H7 (cell line): ENCODE results near the gene OSCP1. TPM values are rescaled to one million over a fixed set of nuclear protein-coding genes. Genes with fewer than 3 reads are reported as not detected.

Source experiments
- DNase-seq: peaks from one replicate; pipeline ENCODE4 v3.0.0; 2012
- H3K27me3 ChIP-seq: 2 replicates; pipeline ENCODE4 v1.6.0; 2011; ENCODE audit warnings: mild to moderate bottlenecking, low read length; ENCODE audit not compliant: control insufficient read depth, insufficient read depth
- H3K36me3 ChIP-seq: replicated peaks from 2 replicates; pipeline ENCODE4 v1.5.1; 2011; ENCODE audit warnings: low read length; ENCODE audit not compliant: control insufficient read depth, insufficient read depth
- H3K4me3 ChIP-seq: 2 replicates; pipeline ENCODE4 v1.5.1; 2011; ENCODE audit warnings: low read depth, mild to moderate bottlenecking, control low read depth, low read length, moderate library complexity; ENCODE audit not compliant: insufficient read depth
- total RNA-seq: library from RNA; depleted of rRNA; stranded (reverse); fragments of >200 nt; shearing (Covaris generic); gene quantifications from 2 replicates; pipeline ENCODE4 v1.2.3, GENCODE V29; 2014

OSCP1 gene
- total RNA-seq, 1 experiment from 2014 or later, result 4.6 TPM

DNA sequence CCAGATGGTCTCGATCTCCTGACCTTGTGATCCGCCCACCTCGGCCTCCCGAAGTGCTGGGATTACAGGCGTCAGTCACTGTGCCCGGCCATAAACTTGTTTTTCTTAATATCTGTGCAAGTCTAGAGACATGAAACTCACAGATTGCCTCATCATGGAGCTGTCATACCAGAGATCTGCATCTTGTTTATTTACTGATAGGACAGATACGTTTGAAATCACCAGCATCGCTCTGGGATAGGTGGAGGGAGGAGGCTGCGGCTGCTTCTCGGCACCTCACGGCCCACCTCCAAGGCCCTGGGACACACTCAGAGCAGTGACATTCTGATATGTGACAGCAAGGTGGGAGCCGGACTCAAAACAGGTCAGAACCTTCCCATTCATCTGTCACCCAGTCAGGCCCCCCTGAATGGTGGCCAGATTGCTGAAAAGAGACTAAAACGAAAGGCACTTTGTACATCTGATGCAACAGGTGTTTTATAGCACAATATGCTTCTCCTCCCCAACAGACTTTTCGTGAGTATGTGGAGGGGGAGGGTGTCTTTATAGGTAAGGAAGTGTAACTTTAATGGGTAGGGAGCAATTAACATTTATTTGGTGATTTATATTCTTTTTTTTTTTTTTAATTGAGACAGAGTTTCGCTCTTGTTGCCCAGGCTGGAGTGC lies 34.5 kb downstream of the OSCP1 start:
- DNase-seq, result no peak
- Histone ChIP-seq H3K36me3 (no peaks in the 10 kb centered on the region), H3K27me3 (no peaks in the 10 kb centered on the region), H3K4me3 (no peak overlapping the region)

- Histone ChIP-seq H3K27me3 (no peaks in the 10 kb centered on the region), H3K4me3 (no peak overlapping the region), H3K36me3 (no peaks in the 10 kb centered on the region)
- no peak for DNase-seq
Measured at GRCh38 chr1:36414384-36414783, 35.9 kb downstream of the OSCP1 start.

- Histone ChIP-seq H3K36me3 (peaks cover 2% of the 10 kb centered on the region), H3K27me3 (no peaks in the 10 kb centered on the region), H3K4me3 (no peak overlapping the region)
- DNase-seq, result peak; percentile 43
Measured at GRCh38 chr1:36411674-36412648, 38.3 kb downstream of the OSCP1 start.

DNA sequence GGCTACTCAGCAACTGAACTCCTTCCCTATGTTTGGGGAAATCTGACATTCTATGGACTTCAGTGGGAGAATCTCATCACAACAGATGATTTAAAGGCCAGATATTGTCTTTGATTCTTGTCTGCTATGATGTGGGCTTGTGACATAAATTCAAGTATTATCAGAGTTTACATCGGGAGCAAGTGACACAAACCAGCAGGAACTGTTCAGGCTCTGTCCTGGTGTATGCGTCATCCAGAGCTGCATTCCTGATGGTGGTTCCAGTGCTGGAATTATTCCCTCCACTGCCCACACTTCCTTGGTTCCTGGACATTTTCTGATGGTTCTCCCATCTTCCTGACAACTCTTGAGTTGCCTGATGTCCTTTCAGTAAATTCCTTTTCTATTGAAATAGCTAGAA lies 41.8 kb downstream of the OSCP1 start:
- Histone ChIP-seq H3K27me3 (no peaks in the 10 kb centered on the region), H3K4me3 (no peak overlapping the region), H3K36me3 (peaks cover 2% of the 10 kb centered on the region)
- DNase-seq, result no peak

DNA sequence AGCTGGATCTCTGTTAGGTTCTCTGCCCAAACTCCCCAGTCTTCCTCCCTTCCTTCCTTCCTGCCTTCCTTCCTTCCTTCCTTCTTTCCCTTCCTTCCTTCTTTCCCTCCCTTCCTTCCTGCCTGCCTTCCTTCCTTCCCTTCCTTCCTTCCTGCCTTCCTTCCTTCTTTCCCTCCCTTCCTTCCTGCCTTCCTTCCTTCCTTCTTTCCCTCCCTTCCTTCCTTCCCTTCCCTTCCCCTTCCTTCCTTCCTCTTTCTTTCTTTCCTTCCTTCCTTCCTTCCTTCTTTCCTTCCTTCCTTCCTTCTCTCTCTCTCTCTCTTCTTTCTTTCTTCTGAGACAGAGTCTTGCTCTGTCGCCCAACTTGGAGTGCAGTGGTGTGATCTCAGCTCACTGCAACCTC lies 43.8 kb downstream of the OSCP1 start:
- H3K27me3 ChIP-seq, result no peaks in the 10 kb centered on the region
- no peak for DNase-seq
- H3K4me3 ChIP-seq, result no peak overlapping the region
- H3K36me3 ChIP-seq, result peaks cover 2% of the 10 kb centered on the region

GRCh38 chr1:36402504-36402890 lies 47.8 kb downstream of the OSCP1 start:
- Histone ChIP-seq H3K27me3 (no peaks in the 10 kb centered on the region), H3K4me3 (no peak overlapping the region), H3K36me3 (peaks cover 1% of the 10 kb centered on the region)
- DNase-seq, result no peak

DNA sequence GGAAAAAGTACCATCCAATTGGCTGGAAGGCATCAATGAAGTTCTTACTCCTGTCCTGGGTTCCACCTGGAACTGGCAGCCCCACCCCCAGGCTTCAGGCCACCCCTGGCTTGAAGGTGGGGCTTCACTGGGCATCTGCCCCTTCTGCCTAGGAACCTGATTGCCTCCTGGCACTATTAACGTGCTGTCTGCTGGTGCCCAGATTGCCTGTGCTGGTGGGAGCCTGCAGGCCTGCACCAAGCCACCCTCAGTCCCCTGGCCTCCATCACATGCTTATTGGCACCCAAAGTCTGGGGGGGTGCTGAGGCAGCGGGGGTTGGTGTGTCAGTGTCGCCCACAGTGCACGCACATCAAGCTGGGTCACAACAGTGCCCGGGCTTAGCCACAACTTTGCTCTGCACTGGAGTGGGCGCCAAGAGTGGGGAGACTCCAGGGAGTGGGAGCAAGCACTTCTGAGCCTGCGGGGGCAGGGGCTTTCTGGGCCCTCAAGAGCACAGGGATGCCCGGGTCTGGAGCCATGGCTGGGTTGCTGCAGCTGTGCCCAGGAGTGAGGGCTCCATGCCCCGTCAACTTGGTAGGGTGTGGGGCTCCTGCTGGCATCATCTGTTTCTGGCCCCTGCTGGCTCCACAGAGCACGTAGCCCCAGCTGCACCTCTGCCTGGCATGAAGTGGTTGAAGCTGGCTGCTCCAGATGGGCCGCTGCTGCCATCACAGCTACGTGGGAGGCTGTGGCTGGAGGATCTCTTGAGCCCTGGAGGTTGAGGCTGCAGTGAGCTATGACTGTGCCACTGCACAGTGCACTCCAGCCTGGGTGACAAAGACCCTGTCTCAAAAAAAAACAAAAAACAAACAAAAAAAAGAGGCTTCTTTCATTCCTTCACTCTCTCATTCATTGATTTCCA lies 48.4 kb downstream of the OSCP1 start:
- Histone ChIP-seq H3K4me3 (peak overlapping the region; percentile 63), H3K36me3 (no peaks in the 10 kb centered on the region), H3K27me3 (no peaks in the 10 kb centered on the region)
- no peak for DNase-seq

DNA sequence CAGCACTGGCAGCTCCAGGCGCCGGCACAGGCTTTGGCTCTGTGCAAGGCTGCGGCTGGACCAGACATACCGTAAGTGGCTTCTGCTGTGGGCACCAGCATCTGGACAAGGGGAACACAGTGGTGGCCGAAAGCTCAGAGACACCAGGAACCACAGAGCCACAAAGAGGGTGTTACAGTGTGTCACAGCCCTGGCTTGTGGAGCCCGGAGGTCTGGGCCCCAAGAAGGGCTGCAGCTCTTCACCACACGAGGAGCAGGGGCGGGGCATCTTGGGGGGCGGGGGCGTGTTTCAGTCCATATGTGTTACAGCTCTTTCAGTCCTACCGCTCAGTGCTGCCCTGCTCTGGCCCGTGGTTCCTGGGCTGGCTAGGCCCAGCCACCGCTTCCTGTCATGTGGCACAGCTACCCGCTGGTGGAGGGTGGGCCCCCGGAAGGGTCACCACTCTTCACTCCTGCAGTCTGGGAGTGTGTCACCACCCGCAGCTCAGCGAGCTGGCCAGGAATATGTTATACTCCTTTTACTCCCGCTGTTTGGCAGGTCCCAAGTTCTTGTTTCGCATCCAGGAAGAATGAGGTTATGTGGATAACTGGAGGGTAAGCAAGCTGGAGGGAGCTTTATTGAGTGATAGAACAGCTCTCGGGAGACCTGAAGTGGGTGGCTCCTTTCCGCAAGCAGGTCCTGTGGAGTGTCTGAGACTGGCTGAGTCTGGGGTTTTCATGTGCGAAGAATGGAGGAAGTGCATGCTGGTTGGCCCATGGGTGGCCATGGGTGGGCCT lies 49.2 kb downstream of the OSCP1 start:
- DNase-seq, result peak; percentile 92
- Histone ChIP-seq H3K36me3 (no peaks in the 10 kb centered on the region), H3K27me3 (no peaks in the 10 kb centered on the region), H3K4me3 (peak overlapping the region; percentile 63)

DNA sequence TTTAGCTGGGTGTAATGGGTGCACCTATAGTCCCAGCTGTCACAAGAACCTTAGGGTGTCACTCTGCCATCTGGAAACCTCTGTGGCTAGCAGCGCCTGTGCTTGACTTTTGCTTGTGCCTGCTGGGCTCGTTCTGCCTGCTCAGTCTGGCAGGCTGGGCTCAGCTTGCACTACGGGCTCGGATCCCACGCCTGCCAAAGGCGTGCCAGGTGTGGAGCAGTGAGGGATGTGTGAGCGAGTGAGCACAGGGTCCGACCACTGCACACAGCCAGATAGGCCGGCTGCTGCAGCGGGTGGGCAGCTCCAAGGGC lies 49.8 kb downstream of the OSCP1 start:
- DNase-seq, result peak; percentile 34
- Histone ChIP-seq H3K4me3 (peak overlapping the region; percentile 42), H3K36me3 (no peaks in the 10 kb centered on the region), H3K27me3 (no peaks in the 10 kb centered on the region)

DNA sequence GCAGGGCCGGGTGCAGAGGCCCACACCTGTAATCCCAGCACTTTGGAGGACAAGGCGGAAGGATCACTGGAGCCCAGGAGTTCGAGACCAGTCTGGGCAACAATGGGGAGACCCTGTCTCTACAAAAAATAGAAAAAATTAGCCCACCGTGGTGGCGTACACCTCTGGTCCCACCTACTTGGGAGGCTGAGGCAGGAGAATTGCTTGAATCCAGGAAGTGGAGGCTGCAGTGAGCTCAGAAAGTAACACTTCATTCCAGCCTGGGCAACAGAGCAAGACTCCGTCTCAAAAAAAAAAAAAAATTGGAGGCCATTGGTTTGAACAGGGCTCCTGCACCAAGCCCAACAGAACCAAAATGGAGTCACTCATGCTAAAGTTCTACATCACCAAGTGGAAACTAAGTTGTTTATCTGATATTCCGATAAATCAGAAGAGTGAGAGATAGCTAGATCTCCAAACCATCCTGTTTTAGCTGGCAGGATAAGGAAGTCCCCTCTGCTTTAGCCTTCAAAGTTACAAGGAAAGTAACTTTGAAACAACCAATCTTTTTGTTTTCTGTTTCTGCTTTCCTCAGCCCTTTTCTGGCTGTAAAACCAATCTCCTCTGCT lies 51.8 kb downstream of the OSCP1 start:
- Histone ChIP-seq H3K36me3 (peaks cover 5% of the 10 kb centered on the region), H3K4me3 (no peak overlapping the region), H3K27me3 (no peaks in the 10 kb centered on the region)
- no peak for DNase-seq

DNA sequence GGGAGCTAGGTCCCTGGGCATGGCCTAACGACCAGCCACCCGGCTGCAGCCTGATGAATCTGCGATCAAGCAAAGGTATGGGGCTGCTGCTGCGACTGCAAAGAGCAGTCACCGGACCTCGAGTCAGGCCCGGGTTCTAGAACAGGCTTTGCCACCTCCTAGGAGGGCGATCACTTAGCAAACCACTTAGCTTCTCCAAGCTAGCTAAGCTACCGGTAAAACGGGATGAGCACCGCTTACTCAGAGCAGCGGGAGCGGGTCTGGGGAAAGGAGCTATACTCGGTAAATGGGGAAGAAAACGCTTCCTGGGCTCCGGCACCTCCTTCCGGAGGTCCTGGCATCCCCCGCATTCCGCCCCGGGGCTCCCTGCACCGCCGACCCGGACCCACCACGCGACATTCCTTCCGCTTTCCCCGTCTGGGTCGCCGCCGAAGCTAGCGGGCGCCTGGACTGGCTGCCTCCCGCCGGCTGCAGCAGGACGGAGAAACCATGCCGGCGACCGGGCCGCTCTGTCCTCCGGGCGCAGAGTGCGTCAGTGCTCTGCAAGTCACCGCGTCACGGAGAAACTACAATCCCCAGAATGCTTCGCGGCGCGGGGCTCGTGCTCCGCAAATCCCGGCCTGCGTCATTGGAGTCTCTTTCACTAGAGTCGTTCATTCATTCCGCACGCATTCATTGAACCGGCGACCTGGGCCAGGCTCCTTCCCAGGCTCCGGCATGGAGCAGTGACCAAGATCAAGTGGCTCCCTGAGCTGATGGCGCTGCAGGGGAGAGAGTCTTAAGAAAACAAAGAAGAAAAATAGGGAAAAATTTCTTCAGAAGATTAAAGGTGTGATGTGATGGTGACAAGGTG lies 52.6 kb downstream of the OSCP1 start, which contains the start of gene LSM10:
Gene LSM10 (minus strand): TSS at position 531 of the 853 bp plus-strand sequence. CDS start 3,779 bp downstream, outside the sequence.
- H3K27me3 ChIP-seq, result no peaks in the 10 kb centered on the region
- peak; percentile 95 for DNase-seq
- H3K36me3 ChIP-seq, result peaks cover 10% of the 10 kb centered on the region
- H3K4me3 ChIP-seq, result peak within 1 kb of the TSS; percentile 76

DNA sequence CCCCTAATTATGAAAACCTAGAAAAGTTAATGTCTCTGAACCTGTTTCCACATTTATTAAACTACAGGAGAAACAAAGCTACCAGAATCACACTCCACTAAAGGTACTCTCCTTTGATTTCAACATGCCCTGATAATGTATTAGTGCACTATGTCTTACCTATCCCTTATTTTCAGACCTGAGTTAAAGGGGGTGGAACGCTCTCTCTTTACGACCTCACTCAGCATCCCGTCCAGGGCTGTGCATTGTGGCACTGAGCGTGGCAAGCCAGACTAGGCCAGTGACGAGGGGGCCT lies 53.2 kb downstream of the OSCP1 start:
- no peak for DNase-seq
- Histone ChIP-seq H3K27me3 (no peaks in the 10 kb centered on the region), H3K4me3 (peak overlapping the region; percentile 76), H3K36me3 (peaks cover 12% of the 10 kb centered on the region)

DNA sequence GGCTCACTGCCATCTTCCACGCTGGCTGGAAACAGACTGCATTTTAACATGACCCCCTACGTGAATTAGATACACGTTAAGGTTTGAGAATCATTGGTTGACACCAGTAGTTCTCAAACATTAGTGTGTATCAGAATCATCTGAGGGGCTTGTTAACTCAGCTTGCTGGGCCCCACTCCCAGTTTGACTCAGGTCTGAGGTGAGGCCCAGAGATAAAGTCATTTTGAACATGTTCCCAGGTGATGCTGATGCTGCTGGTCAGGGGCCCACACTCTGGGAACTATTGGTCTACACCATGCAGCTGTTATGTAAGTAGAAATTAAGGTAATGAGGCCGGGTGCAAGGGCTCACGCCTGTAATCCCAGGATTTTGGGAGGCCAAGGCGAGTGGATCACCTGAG lies 53.9 kb downstream of the OSCP1 start:
- DNase-seq, result no peak
- no peaks in the 10 kb centered on the region for H3K27me3 ChIP-seq
- no peak overlapping the region for H3K4me3 ChIP-seq
- H3K36me3 ChIP-seq, result peaks cover 15% of the 10 kb centered on the region
